H1 (cell line): ENCODE data around the gene TBX2. TPM values are rescaled to one million over a fixed set of nuclear protein-coding genes. Genes with fewer than 3 reads are reported as not detected.

ENCODE experiments used
- CEBPB ChIP-seq: IDR thresholded peaks from 2 replicates; pipeline ENCODE4 v1.6.1; 2012; ENCODE audit warnings: low read depth, low read length
- RAD21 ChIP-seq, 2 experiments: IDR thresholded peaks in 1 of 2; conservative IDR thresholded peaks in 1 of 2; 2 replicates each; pipeline ENCODE4 v1.6.1; 2011; ENCODE audit warnings: low read depth in 2 of 2, low read length in 2 of 2, improper control_type of control experiment in 1 of 2, inconsistent platforms in 1 of 2, mild to moderate bottlenecking in 1 of 2, moderate library complexity in 1 of 2
- RBBP5 ChIP-seq: IDR thresholded peaks from 2 replicates; pipeline ENCODE4 v1.7.1; 2012; ENCODE audit warnings: low read depth, mild to moderate bottlenecking, inconsistent platforms, low read length, moderate library complexity, borderline replicate concordance
- polyA plus RNA-seq, 7 experiments: library from polyadenylated mRNA; depleted of rRNA in 3 of 7; stranded (reverse) in 5 of 7; unstranded in 2 of 7; fragments of >200 nt in 5 of 7; fragments of 200-250 nt in 2 of 7; gene quantifications; 1 replicate in 5 of 7; 2 replicates in 1 of 7; 4 replicates in 1 of 7; pipeline versions ENCODE4 v1.2.1 to v1.2.3, GENCODE V29; 2011 to 2013; ENCODE audit warnings: missing spikeins in 2 of 7, mixed read lengths in 2 of 7
- total RNA-seq: library from RNA; stranded (reverse); fragmentation: NEBNext Ultra II Directional; extraction: Animal tissue kit (Norgen Biotek cat#: 25700); gene quantifications from 2 replicates; pipeline ENCODE4 v1.2.1, GENCODE V29; 2021
- TF ChIP-seq, protein P1 (sequence below): IDR thresholded peaks from 2 replicates; pipeline ENCODE4 v1.6.1; 2011; ENCODE audit warnings: low read depth, mild to moderate bottlenecking, low read length; ENCODE audit not compliant: insufficient read depth

The TBX2 gene
- total and polyA plus RNA-seq, 2 of the 8 experiments (the other 6 are each of a cell fraction or from before 2014, with no cell fraction given) = not detected

DNA sequence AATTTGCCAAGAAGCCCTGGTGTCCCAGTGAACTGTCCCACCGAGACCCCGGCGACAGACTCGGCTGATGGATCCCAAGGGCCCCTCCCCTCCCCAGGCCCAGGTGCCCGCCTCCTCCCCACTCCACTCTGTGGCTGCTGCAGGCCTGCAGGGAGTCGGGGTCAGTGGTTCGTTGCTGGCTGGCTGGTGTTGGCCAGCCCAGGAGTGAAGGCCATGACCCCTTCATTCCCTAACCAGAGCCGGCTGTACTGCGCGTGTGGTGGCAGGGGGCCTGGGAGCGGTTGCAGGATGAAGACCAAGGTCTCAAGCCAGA, 9.2 kb upstream of the TBX2 start (continued):
- TF ChIP-seq CEBPB (no peak), RBBP5 (no peak), RAD21 (IDR thresholded peaks at IDR 0.05 in 1 of 2, conservative IDR thresholded peaks at IDR 0.05 in 1 of 2; ENCODE audit: low read depth in 2 of 2, low read length in 2 of 2) (no peak)
- TF ChIP-seq, protein P1, sequence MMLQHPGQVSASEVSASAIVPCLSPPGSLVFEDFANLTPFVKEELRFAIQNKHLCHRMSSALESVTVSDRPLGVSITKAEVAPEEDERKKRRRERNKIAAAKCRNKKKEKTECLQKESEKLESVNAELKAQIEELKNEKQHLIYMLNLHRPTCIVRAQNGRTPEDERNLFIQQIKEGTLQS = no peak
